Stomach (tissue), 4 donors: ENCODE data around the gene BRCA2.
A peak's percentile ranks its signal among the peaks of the same experiment; 100 is the strongest.

Experiments used
- CTCF ChIP-seq, 7 experiments: fragments of 450-650 bp in 4 of 7; fragments of 200-600 bp in 3 of 7; sonication (generic) in 3 of 7; IDR thresholded peaks; one replicate each; pipeline ENCODE4 v1.5.1; 2016 to 2019; ENCODE audit warnings: antibody characterized with exemption in 7 of 7, control low read depth in 2 of 7, mild to moderate bottlenecking in 1 of 7
- EP300 ChIP-seq: sonication (generic); formaldehyde crosslinking; IDR thresholded peaks from one replicate; pipeline ENCODE4 v1.6.1; 2017; ENCODE audit warnings: antibody characterized with exemption
- POLR2A ChIP-seq, 4 donors: fragments of 450-650 bp; IDR thresholded peaks; one replicate each; pipeline ENCODE4 v1.6.1; 2016; ENCODE audit warnings: antibody characterized with exemption in 4 of 4, control low read depth in 2 of 4, mild to moderate bottlenecking in 1 of 4, moderate library complexity in 1 of 4

GRCh38 chr13:32415019-32415418 is 99.7 kb downstream of the BRCA2 start:
- TF ChIP-seq CTCF (IDR thresholded peaks at IDR 0.05): peak in 2 of 7 experiments; percentile 13 to 24
- no peak for TF ChIP-seq EP300
- TF ChIP-seq POLR2A (IDR thresholded peaks at IDR 0.05): no peak
